Osteoblast (primary cell): Measurements from ENCODE around the gene ADCY9. TPM values are rescaled to one million over a fixed set of nuclear protein-coding genes. Genes with fewer than 3 reads are reported as not detected.

Experiments used
- DNase-seq: peaks from one replicate; pipeline ENCODE4 v3.0.0; 2011; ENCODE audit warnings: low spot score, mixed read lengths; ENCODE audit not compliant: insufficient read length; ENCODE audit errors: missing footprints
- H2AFZ ChIP-seq: 2 replicates; pipeline ENCODE4 v1.6.0; 2011; ENCODE audit warnings: mild to moderate bottlenecking, low read length
- H3K27ac ChIP-seq: 2 replicates; pipeline ENCODE4 v1.5.1; 2011; ENCODE audit warnings: mild to moderate bottlenecking, low read depth, low read length, moderate library complexity
- H3K27me3 ChIP-seq: 2 replicates; pipeline ENCODE4 v1.6.0; 2012; ENCODE audit warnings: mild to moderate bottlenecking, control low read depth, inconsistent platforms, low read length, moderate library complexity; ENCODE audit not compliant: insufficient read depth
- H3K36me3 ChIP-seq: 2 replicates; pipeline ENCODE4 v1.5.1; 2011; ENCODE audit warnings: mild to moderate bottlenecking, low read length, control low read depth, moderate library complexity; ENCODE audit not compliant: insufficient read depth
- H3K4me1 ChIP-seq: 2 replicates; pipeline ENCODE4 v1.5.1; 2011; ENCODE audit warnings: mild to moderate bottlenecking, low read length, control low read depth, moderate library complexity; ENCODE audit not compliant: insufficient read depth
- H3K4me2 ChIP-seq: 2 replicates; pipeline ENCODE4 v1.6.0; 2011; ENCODE audit warnings: mild to moderate bottlenecking, low read length; ENCODE audit not compliant: insufficient read depth
- H3K4me3 ChIP-seq: fragments of 200-600 bp; sonication (generic); 3 replicates; pipeline ENCODE4 v1.5.1; 2012; ENCODE audit warnings: mild to moderate bottlenecking, low read length, inconsistent platforms; ENCODE audit not compliant: insufficient read depth
- H3K79me2 ChIP-seq: 2 replicates; pipeline ENCODE4 v1.6.0; 2012; ENCODE audit warnings: mild to moderate bottlenecking, low read length, control low read depth, inconsistent platforms; ENCODE audit not compliant: insufficient read depth
- H3K9me3 ChIP-seq: 2 replicates; pipeline ENCODE4 v1.5.1; 2011; ENCODE audit warnings: low read depth, low read length, control low read depth
- H4K20me1 ChIP-seq: 2 replicates; pipeline ENCODE4 v1.6.0; 2012; ENCODE audit warnings: mild to moderate bottlenecking, low read length, control low read depth; ENCODE audit not compliant: insufficient read depth
- CTCF ChIP-seq: IDR thresholded peaks from 2 replicates; pipeline ENCODE4 v1.5.1; 2011; ENCODE audit warnings: mild to moderate bottlenecking, low read depth, low read length, moderate library complexity; ENCODE audit errors: extremely low read depth
- total RNA-seq: library from RNA; depleted of rRNA; stranded (reverse); fragments of >200 nt; gene quantifications from 2 replicates; pipeline ENCODE4 v1.2.3, GENCODE V29; 2012

Gene ADCY9
- total RNA-seq, 1 donor, result 29.3 TPM

GRCh38 chr16:4098501-4098900, 17.7 kb downstream of the ADCY9 start:
- Histone ChIP-seq H3K27ac (no peak overlapping the region), H2AFZ (no peak overlapping the region), H3K4me2 (no peak overlapping the region), H3K9me3 (no peaks in the 10 kb centered on the region), H3K4me3 (no peak overlapping the region), H3K4me1 (peaks cover 10% of the 10 kb centered on the region), H3K36me3 (peaks cover 3% of the 10 kb centered on the region), H3K27me3 (no peaks in the 10 kb centered on the region), H3K79me2 (peaks cover 20% of the 10 kb centered on the region), H4K20me1 (no peaks in the 10 kb centered on the region)
- DNase-seq, result no peak
- TF ChIP-seq CTCF, result no peak

- Histone ChIP-seq H3K4me3 (no peak overlapping the region), H3K27me3 (no peaks in the 10 kb centered on the region), H3K36me3 (peaks cover 3% of the 10 kb centered on the region), H2AFZ (no peak overlapping the region), H3K27ac (peak overlapping the region; percentile 12), H3K4me1 (peaks cover 10% of the 10 kb centered on the region), H3K4me2 (no peak overlapping the region), H3K79me2 (peaks cover 17% of the 10 kb centered on the region), H3K9me3 (no peaks in the 10 kb centered on the region), H4K20me1 (no peaks in the 10 kb centered on the region)
- DNase-seq, result no peak
- no peak for TF ChIP-seq CTCF
These were observed 18.4 kb downstream of the ADCY9 start for GRCh38 chr16:4097826-4098240.

GRCh38 chr16:4096509-4096908, 19.7 kb downstream of the ADCY9 start:
- peaks cover 6% of the 10 kb centered on the region for H3K4me1 ChIP-seq
- no peak overlapping the region for H3K4me2 ChIP-seq

GRCh38 chr16:4094127-4094773, 22.0 kb downstream of the ADCY9 start:
- Histone ChIP-seq H3K4me1 (peaks cover 7% of the 10 kb centered on the region), H3K27ac (no peak overlapping the region), H3K27me3 (no peaks in the 10 kb centered on the region), H3K36me3 (peaks cover 3% of the 10 kb centered on the region), H3K4me2 (peak overlapping the region; percentile 21), H4K20me1 (peaks cover 3% of the 10 kb centered on the region), H3K79me2 (peaks cover 25% of the 10 kb centered on the region), H3K4me3 (no peak overlapping the region), H2AFZ (no peak overlapping the region), H3K9me3 (no peaks in the 10 kb centered on the region)
- no peak for TF ChIP-seq CTCF
- no peak for DNase-seq

More at GRCh38 chr16:4096509-4096908, 19.7 kb downstream of the ADCY9 start:
- Histone ChIP-seq H3K27me3 (no peaks in the 10 kb centered on the region), H3K79me2 (peaks cover 19% of the 10 kb centered on the region), H3K9me3 (no peaks in the 10 kb centered on the region), H3K4me3 (no peak overlapping the region), H3K36me3 (peaks cover 3% of the 10 kb centered on the region), H3K27ac (no peak overlapping the region), H2AFZ (no peak overlapping the region), H4K20me1 (peaks cover 2% of the 10 kb centered on the region)
- TF ChIP-seq CTCF, result no peak
- no peak for DNase-seq
